T-helper 1 cell treated with Interleukin-12 subunit alpha and Interleukin-12 subunit beta and Interleukin-4 antibody, amounts not matched to agents 30 μg/mL and 1 μg/mL, for 36 hours (primary cell): Measurements from ENCODE around the gene RSL1D1.
A peak's percentile ranks its signal among the peaks of the same experiment; 100 is the strongest.

Experiments used
- H3K27ac Mint-ChIP-seq: one replicate; pipeline ENCODE4 v1.8.0; 2021; ENCODE audit warnings: mild to moderate bottlenecking, mixed read lengths
- H3K27me3 Mint-ChIP-seq: one replicate; pipeline ENCODE4 v1.8.0; 2021; ENCODE audit warnings: low read depth, mixed read lengths
- H3K36me3 Mint-ChIP-seq: one replicate; pipeline ENCODE4 v1.8.0; 2021; ENCODE audit warnings: low read depth, mixed read lengths
- H3K4me1 Mint-ChIP-seq: one replicate; pipeline ENCODE4 v1.8.0; 2021; ENCODE audit warnings: low read depth, mixed read lengths
- H3K4me3 Mint-ChIP-seq: one replicate; pipeline ENCODE4 v1.8.0; 2021; ENCODE audit warnings: mild to moderate bottlenecking, moderate library complexity, mixed read lengths
- H3K9me3 Mint-ChIP-seq: one replicate; pipeline ENCODE4 v1.8.0; 2021; ENCODE audit warnings: mixed read lengths

RSL1D1 gene

GRCh38 chr16:11869353-11870228 is 18.2 kb upstream of the RSL1D1 start:
- Mint-ChIP-seq H3K27ac (no peak overlapping the region), H3K36me3 (peaks cover 14% of the 10 kb centered on the region), H3K9me3 (no peaks in the 10 kb centered on the region), H3K27me3 (no peaks in the 10 kb centered on the region), H3K4me3 (no peak overlapping the region), H3K4me1 (no peaks in the 10 kb centered on the region)

DNA sequence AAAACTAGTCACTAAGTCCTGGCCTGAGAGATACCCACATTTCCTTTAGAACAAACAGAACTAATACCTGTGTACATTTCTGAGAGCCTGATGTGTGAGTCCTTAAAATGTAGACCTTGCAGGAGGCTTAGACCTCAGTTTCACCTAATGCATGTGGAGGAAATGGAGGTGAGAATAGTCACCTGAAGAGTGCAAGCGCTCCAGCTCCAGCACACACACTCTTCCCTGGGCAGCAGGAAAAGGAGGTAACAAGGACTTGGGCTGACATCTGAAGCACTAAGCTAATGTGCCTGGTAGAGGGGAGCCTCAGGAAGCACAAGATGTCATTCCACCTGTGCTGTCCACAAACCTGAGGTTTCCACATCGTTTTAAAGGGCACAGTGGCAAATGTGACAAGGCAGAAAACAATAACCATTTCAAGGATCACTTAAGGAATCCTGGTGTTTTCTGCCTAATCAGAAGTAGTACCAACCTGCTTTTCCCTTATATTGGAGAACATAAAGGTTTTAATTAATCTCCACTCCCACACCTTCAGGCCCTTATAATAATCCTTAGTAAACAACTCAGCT is 17.2 kb upstream of the RSL1D1 start:
- no peaks in the 10 kb centered on the region for H3K9me3 Mint-ChIP-seq
- no peaks in the 10 kb centered on the region for H3K4me1 Mint-ChIP-seq
- no peak overlapping the region for H3K27ac Mint-ChIP-seq
- H3K36me3 Mint-ChIP-seq: peaks cover 12% of the 10 kb centered on the region
- H3K27me3 Mint-ChIP-seq: no peaks in the 10 kb centered on the region
- no peak overlapping the region for H3K4me3 Mint-ChIP-seq

- no peaks in the 10 kb centered on the region for H3K27me3 Mint-ChIP-seq
- H3K4me3 Mint-ChIP-seq: no peak overlapping the region
- no peaks in the 10 kb centered on the region for H3K9me3 Mint-ChIP-seq
- peaks cover 2% of the 10 kb centered on the region for H3K36me3 Mint-ChIP-seq
- peaks cover 3% of the 10 kb centered on the region for H3K4me1 Mint-ChIP-seq
- no peak overlapping the region for H3K27ac Mint-ChIP-seq
Measured at GRCh38 chr16:11862489-11862888, 11.1 kb upstream of the RSL1D1 start.

DNA sequence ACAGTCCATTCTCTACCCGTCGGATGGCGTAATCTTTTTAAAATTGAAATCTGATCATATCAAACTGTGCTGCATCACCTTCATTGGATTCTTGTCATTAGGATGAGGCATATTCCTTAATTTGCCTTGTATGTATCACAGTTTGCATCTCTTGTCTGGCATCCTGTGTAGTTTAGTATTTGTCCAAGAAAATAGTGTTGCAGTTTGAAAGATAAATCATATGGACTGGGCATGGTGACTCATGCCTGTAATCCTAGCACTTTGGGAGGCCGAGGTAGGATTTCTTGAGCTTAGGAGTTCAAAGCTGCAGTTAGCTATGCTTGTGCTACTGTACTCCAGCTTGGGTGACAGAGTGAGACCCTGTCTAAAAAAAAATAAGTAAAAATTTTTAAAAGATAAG is 5.8 kb upstream of the RSL1D1 start:
- Mint-ChIP-seq H3K27me3 (no peaks in the 10 kb centered on the region), H3K4me1 (peaks cover 25% of the 10 kb centered on the region), H3K36me3 (peaks cover 11% of the 10 kb centered on the region), H3K9me3 (no peaks in the 10 kb centered on the region), H3K27ac (no peak overlapping the region), H3K4me3 (no peak overlapping the region)

- Mint-ChIP-seq H3K36me3 (peaks cover 35% of the 10 kb centered on the region), H3K27ac (peak overlapping the region; percentile 85), H3K4me3 (peak overlapping the region; percentile 88), H3K4me1 (peaks cover 33% of the 10 kb centered on the region), H3K9me3 (no peaks in the 10 kb centered on the region), H3K27me3 (no peaks in the 10 kb centered on the region)
Measured at GRCh38 chr16:11852092-11852809, 909 bp upstream of the RSL1D1 start.

DNA sequence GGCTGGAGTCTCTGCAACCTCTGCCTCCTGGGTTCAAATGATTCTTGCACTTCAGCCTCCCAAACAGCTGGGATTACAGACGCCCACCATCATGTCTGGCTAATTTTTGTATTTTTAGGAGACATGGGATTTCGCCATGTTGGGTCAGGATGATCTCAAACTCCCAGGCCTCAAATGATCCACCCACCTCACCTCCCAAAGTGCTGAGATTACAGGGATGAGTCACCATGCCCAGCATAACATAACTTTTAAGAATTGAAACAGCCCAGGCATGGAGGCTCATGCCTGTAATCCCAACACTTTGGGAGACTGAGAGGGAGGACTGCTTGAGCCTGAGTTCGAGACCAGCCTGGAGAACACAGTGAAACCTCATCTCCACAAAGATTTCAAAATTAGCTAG is 2.5 kb downstream of the RSL1D1 start:
- Mint-ChIP-seq H3K27me3 (no peaks in the 10 kb centered on the region), H3K27ac (peak overlapping the region; percentile 52), H3K4me3 (peak overlapping the region; percentile 50), H3K36me3 (peaks cover 45% of the 10 kb centered on the region), H3K9me3 (no peaks in the 10 kb centered on the region), H3K4me1 (peaks cover 19% of the 10 kb centered on the region)

- peaks cover 10% of the 10 kb centered on the region for H3K4me1 Mint-ChIP-seq
- H3K27me3 Mint-ChIP-seq: no peaks in the 10 kb centered on the region
- H3K4me3 Mint-ChIP-seq: no peak overlapping the region
- H3K27ac Mint-ChIP-seq: no peak overlapping the region
- H3K9me3 Mint-ChIP-seq: no peaks in the 10 kb centered on the region
- H3K36me3 Mint-ChIP-seq: peaks cover 47% of the 10 kb centered on the region
Measured at GRCh38 chr16:11844499-11844898, 6.8 kb downstream of the RSL1D1 start.

- peaks cover 43% of the 10 kb centered on the region for H3K36me3 Mint-ChIP-seq
Measured at GRCh38 chr16:11843861-11844260, 7.5 kb downstream of the RSL1D1 start.

DNA sequence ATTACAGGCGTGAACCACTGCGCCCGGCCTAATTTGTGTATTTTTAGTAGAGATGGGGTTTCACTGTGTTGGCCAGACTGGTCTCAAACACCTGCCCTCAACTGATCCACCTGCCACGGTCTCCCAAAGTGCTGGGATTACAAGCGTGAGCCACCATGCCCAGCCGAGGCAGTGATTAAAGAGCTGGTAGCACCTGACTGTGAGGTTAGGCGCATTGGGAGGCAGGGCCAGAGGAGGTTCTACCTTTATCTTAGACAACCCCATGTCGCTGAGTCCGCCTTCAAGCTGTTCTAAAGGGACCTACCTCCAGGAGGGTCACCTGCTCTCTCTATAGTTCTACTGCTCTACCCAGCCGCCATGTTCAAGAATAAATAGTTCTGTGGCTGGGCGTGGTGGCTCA is 8.1 kb downstream of the RSL1D1 start:
- peaks cover 39% of the 10 kb centered on the region for H3K36me3 Mint-ChIP-seq
- no peaks in the 10 kb centered on the region for H3K9me3 Mint-ChIP-seq
- no peaks in the 10 kb centered on the region for H3K27me3 Mint-ChIP-seq
- H3K4me1 Mint-ChIP-seq: peaks cover 6% of the 10 kb centered on the region
- no peak overlapping the region for H3K4me3 Mint-ChIP-seq
- no peak overlapping the region for H3K27ac Mint-ChIP-seq

More at GRCh38 chr16:11843861-11844260, 7.5 kb downstream of the RSL1D1 start:
- Mint-ChIP-seq H3K27me3 (no peaks in the 10 kb centered on the region), H3K9me3 (no peaks in the 10 kb centered on the region), H3K4me3 (no peak overlapping the region), H3K4me1 (peaks cover 10% of the 10 kb centered on the region), H3K27ac (no peak overlapping the region)

- Mint-ChIP-seq H3K36me3 (peaks cover 41% of the 10 kb centered on the region), H3K9me3 (no peaks in the 10 kb centered on the region), H3K27ac (no peak overlapping the region)
Measured at GRCh38 chr16:11841026-11841425, 10.3 kb downstream of the RSL1D1 start.

DNA sequence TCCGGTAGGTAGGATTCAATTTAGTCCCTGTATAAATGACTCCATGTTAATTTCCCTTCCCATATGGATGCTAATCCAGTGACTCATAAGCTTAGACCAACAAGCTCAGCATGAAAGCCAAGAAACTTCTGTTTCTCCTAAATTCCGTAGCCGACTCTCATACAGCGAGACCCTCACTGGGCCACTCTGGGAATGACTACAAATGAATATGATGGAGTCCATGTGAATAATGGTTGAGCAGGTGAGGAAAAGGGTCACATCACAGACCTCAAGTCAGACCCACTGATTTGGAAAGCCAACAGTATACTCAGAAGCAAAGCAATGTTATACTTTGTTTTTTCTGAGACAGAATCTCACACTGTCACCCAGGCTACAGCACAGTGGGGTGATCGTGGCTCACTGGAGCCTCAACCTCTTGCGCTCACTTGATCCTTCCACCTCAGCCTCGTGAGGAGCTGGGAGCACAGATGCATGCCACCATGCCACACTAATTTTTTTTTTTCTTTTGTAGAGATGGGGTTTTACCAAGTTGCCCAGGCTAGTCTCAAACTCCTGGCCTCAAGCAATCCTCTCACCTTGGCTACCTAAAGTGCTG is 14.6 kb downstream of the RSL1D1 start:
- Mint-ChIP-seq H3K4me3 (no peak overlapping the region), H3K9me3 (no peaks in the 10 kb centered on the region), H3K4me1 (no peaks in the 10 kb centered on the region), H3K36me3 (peaks cover 30% of the 10 kb centered on the region), H3K27me3 (no peaks in the 10 kb centered on the region), H3K27ac (no peak overlapping the region)

More at GRCh38 chr16:11841026-11841425, 10.3 kb downstream of the RSL1D1 start:
- H3K27me3 Mint-ChIP-seq: no peaks in the 10 kb centered on the region
- H3K4me3 Mint-ChIP-seq: no peak overlapping the region
- peaks cover 1% of the 10 kb centered on the region for H3K4me1 Mint-ChIP-seq

GRCh38 chr16:11835891-11836649 is 15.3 kb downstream of the RSL1D1 start:
- peaks cover 26% of the 10 kb centered on the region for H3K36me3 Mint-ChIP-seq
- H3K27me3 Mint-ChIP-seq: no peaks in the 10 kb centered on the region
- no peak overlapping the region for H3K4me3 Mint-ChIP-seq
- H3K27ac Mint-ChIP-seq: no peak overlapping the region
- H3K4me1 Mint-ChIP-seq: no peaks in the 10 kb centered on the region
- no peaks in the 10 kb centered on the region for H3K9me3 Mint-ChIP-seq

- Mint-ChIP-seq H3K27me3 (no peaks in the 10 kb centered on the region), H3K36me3 (peaks cover 23% of the 10 kb centered on the region), H3K4me3 (no peak overlapping the region), H3K4me1 (no peaks in the 10 kb centered on the region), H3K9me3 (no peaks in the 10 kb centered on the region), H3K27ac (no peak overlapping the region)
Measured at GRCh38 chr16:11835309-11835708, 16.0 kb downstream of the RSL1D1 start.
